Measurements from ENCODE around the gene SPATA16. TPM values are rescaled to one million over a fixed set of nuclear protein-coding genes. Genes with fewer than 3 reads are reported as not detected.

The SPATA16 gene
- total RNA-seq, 2 donors from 2014 or later, result not detected

- no peak for DNase-seq (ENCODE audit: low spot score)
- Histone ChIP-seq H3K27ac (no peak overlapping the region), H3K4me1 (ENCODE audit: control insufficient read depth in 1 of 2, low read depth in 2 of 2) (no peaks in the 10 kb centered on the region), H3K9me3 (no peaks in the 10 kb centered on the region), H3K36me3 (no peaks in the 10 kb centered on the region), H3K4me3 (no peak overlapping the region), H3K27me3 (replicated peaks; ENCODE audit: insufficient read depth) (no peaks in the 10 kb centered on the region)
- TF ChIP-seq CTCF (IDR thresholded peaks at IDR 0.05), result no peak
- no peak for ATAC-seq (ENCODE audit: insufficient number of reproducible peaks, low FRiP score, low read depth)
These were observed 1.6 kb downstream of the SPATA16 start for GRCh38 chr3:173139420-173139819.

GRCh38 chr3:173138026-173138425, 3.0 kb downstream of the SPATA16 start:
- TF ChIP-seq CTCF (IDR thresholded peaks at IDR 0.05), result no peak
- ATAC-seq (ENCODE audit: insufficient number of reproducible peaks, low FRiP score, low read depth), result no peak
- no peaks in the 10 kb centered on the region for H3K27me3 ChIP-seq (replicated peaks; ENCODE audit: insufficient read depth)
- no peaks in the 10 kb centered on the region for H3K9me3 ChIP-seq
- DNase-seq (ENCODE audit: low spot score), result no peak
- H3K27ac ChIP-seq, result no peak overlapping the region
- no peak overlapping the region for H3K4me3 ChIP-seq
- H3K4me1 ChIP-seq (ENCODE audit: control insufficient read depth in 1 of 2, low read depth in 2 of 2), result no peaks in the 10 kb centered on the region
- H3K36me3 ChIP-seq, result no peaks in the 10 kb centered on the region

DNA sequence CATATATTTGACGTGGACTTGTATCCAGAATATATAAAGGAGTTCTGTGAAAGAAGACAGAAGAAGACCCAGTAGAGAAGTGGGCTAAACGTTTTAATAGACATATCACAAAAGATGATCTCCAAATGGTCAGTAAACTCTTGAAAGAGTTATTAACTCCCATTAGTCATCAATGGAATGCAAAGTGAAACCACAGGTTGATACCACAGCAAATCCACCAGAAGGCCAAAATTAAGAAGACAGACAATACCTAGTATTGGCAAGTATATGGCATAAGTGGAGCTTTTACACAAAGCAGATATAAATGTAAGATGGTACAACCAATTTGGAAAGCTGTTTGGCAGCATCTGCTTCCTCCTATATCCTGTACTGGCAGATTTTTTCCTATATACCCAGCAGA, 6.0 kb downstream of the SPATA16 start:
- Histone ChIP-seq H3K27me3 (replicated peaks; ENCODE audit: insufficient read depth) (no peaks in the 10 kb centered on the region), H3K4me3 (no peak overlapping the region), H3K36me3 (no peaks in the 10 kb centered on the region), H3K9me3 (no peaks in the 10 kb centered on the region), H3K4me1 (ENCODE audit: control insufficient read depth in 1 of 2, low read depth in 2 of 2) (no peaks in the 10 kb centered on the region), H3K27ac (no peak overlapping the region)
- no peak for TF ChIP-seq CTCF (IDR thresholded peaks at IDR 0.05)
- ATAC-seq (ENCODE audit: insufficient number of reproducible peaks, low FRiP score, low read depth), result no peak
- no peak for DNase-seq (ENCODE audit: low spot score)

DNA sequence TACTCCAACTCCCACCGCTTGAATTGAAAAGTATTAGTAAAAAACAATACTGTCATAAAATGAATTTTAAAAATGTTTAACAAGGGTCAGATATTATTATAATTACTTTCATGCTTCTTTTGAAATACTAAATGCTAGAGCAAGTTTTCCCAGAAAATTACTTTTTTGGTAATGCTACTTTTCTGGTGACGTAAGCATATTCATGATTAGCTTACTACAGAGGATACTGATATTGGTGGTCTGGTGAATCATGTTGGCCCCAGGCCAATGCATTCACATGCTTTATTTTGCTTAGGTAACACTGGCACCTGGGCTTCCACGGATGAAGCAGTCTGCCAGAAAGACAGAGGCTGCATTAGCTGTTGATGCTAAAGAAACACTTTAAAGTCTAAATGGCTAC, 12.4 kb downstream of the SPATA16 start:
- DNase-seq (ENCODE audit: low spot score), result no peak
- no peak overlapping the region for H3K27ac ChIP-seq
- ATAC-seq (ENCODE audit: insufficient number of reproducible peaks, low FRiP score, low read depth), result no peak

GRCh38 chr3:173111321-173111720, 29.7 kb downstream of the SPATA16 start:
- no peak for TF ChIP-seq CTCF (IDR thresholded peaks at IDR 0.05)
- Histone ChIP-seq H3K36me3 (no peaks in the 10 kb centered on the region), H3K4me3 (no peak overlapping the region), H3K9me3 (no peaks in the 10 kb centered on the region), H3K27ac (no peak overlapping the region), H3K27me3 (replicated peaks; ENCODE audit: insufficient read depth) (no peaks in the 10 kb centered on the region), H3K4me1 (ENCODE audit: control insufficient read depth in 1 of 2, low read depth in 2 of 2) (no peaks in the 10 kb centered on the region)
- DNase-seq (ENCODE audit: low spot score) (no peak), ATAC-seq (ENCODE audit: insufficient number of reproducible peaks, low FRiP score, low read depth) (no peak)

More for the DNA sequence above, 12.4 kb downstream of the SPATA16 start:
- no peaks in the 10 kb centered on the region for H3K4me1 ChIP-seq (ENCODE audit: control insufficient read depth in 1 of 2, low read depth in 2 of 2)
- H3K36me3 ChIP-seq, result no peaks in the 10 kb centered on the region
- H3K9me3 ChIP-seq, result no peaks in the 10 kb centered on the region
- TF ChIP-seq CTCF (IDR thresholded peaks at IDR 0.05), result no peak
- H3K27me3 ChIP-seq (replicated peaks; ENCODE audit: insufficient read depth), result no peaks in the 10 kb centered on the region
- no peak overlapping the region for H3K4me3 ChIP-seq

Data from thoracic aorta (tissue), 2 donors.